ENCODE results near the gene SMARCAL1.

DNA sequence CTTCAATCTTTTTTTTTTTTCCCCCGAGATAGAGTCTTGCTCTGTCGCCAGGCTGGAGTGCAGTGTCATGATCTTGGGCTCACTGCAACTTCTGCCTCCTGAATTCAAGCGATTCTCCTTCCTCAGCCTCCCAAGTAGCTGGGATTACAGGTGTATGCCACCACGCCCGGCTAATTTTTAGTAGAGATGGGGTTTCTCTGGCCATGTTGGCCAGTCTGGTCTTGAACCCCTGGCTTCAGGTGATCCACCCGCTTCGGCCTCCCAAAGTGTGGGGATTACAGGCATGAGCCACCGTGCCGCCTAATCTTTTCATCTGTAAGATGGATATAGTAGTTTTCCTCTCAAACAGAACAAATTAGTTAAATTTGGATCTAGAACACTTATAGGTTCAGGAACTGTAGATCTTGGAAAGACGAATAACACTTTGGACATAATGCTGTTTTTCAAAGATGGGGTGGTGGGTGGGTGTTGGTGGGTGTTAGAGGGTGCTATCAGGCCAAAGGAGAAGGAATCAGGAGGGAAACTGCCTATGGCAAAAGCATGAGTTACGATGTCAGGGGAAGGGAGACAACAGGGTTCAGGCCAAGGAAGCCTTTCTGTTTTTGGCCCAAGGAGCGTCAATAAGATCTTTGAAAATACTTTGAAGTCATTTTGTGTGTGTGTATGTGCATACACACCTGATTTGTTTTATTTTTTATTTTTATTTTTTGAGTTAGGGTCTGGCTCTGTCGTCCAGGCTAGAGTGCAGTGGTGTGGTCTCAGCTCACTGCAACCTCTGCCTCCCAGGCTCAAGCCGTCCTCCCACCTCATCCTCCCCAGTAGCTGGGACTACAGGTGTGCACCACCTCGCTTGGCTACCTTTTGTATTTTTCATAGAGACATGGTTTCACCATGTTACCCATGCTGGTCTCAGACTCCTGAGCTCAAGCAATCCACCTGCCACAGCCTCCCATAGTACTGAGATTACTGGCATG lies 93.1 kb downstream of the SMARCAL1 start:
- TF ChIP-seq EZH2phosphoT487 (IDR thresholded peaks at IDR 0.05; ENCODE audit: low read depth, severe bottlenecking, unreplicated experiment) (no peak), EZH2 (IDR thresholded peaks at IDR 0.05; ENCODE audit: borderline replicate concordance) (no peak)
- TF ChIP-seq, protein P1, sequence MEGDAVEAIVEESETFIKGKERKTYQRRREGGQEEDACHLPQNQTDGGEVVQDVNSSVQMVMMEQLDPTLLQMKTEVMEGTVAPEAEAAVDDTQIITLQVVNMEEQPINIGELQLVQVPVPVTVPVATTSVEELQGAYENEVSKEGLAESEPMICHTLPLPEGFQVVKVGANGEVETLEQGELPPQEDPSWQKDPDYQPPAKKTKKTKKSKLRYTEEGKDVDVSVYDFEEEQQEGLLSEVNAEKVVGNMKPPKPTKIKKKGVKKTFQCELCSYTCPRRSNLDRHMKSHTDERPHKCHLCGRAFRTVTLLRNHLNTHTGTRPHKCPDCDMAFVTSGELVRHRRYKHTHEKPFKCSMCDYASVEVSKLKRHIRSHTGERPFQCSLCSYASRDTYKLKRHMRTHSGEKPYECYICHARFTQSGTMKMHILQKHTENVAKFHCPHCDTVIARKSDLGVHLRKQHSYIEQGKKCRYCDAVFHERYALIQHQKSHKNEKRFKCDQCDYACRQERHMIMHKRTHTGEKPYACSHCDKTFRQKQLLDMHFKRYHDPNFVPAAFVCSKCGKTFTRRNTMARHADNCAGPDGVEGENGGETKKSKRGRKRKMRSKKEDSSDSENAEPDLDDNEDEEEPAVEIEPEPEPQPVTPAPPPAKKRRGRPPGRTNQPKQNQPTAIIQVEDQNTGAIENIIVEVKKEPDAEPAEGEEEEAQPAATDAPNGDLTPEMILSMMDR (IDR thresholded peaks at IDR 0.05; ENCODE audit: poor library complexity): no peak

Data from hepatocyte (in vitro differentiated cells).